Thoracic aorta (tissue), 2 donors: ENCODE measurements around the gene UGT1A3. TPM values are rescaled to one million over a fixed set of nuclear protein-coding genes. Genes with fewer than 3 reads are reported as not detected.
"Not testable (repeated sequence)": the region's sequence is repeated elsewhere in the genome, so short reads cannot be mapped to it uniquely, and the experiment has no call there.

Experiments
- ATAC-seq: fragments of 150-250 bp; one replicate; pipeline ENCODE4 v1.8.0; 2017; ENCODE audit warnings: low read depth; ENCODE audit not compliant: insufficient number of reproducible peaks, low FRiP score
- DNase-seq: peaks from one replicate; pipeline ENCODE4 v3.0.0-alpha.2; 2020; ENCODE audit warnings: low spot score
- H3K27ac ChIP-seq, 2 donors: fragments of 200-600 bp; sonication (generic); 1 replicate in 1 of 2; 2 replicates in 1 of 2; pipeline ENCODE4 v1.5.1; 2016; ENCODE audit warnings: mild to moderate bottlenecking in 2 of 2, moderate library complexity in 2 of 2
- H3K27me3 ChIP-seq: fragments of 200-600 bp; sonication (generic); replicated peaks from 2 replicates; pipeline ENCODE4 v1.6.0; 2016; ENCODE audit warnings: mild to moderate bottlenecking; ENCODE audit not compliant: insufficient read depth
- H3K36me3 ChIP-seq: fragments of 200-600 bp; sonication (generic); one replicate; pipeline ENCODE4 v1.5.1; 2016
- H3K4me1 ChIP-seq, 2 donors: fragments of 200-600 bp; sonication (generic); 1 replicate in 1 of 2; 2 replicates in 1 of 2; pipeline versions ENCODE4 v1.5.1 to v1.6.0; 2016; ENCODE audit warnings: low read depth in 2 of 2, mild to moderate bottlenecking in 1 of 2; ENCODE audit not compliant: control insufficient read depth in 1 of 2
- H3K4me3 ChIP-seq: fragments of 200-600 bp; sonication (generic); 2 replicates; pipeline ENCODE4 v1.5.1; 2016; ENCODE audit warnings: mild to moderate bottlenecking
- H3K9me3 ChIP-seq: fragments of 200-600 bp; sonication (generic); 2 replicates; pipeline ENCODE4 v1.5.1; 2016
- CTCF ChIP-seq: fragments of 200-600 bp; sonication (generic); IDR thresholded peaks from one replicate; pipeline ENCODE4 v1.5.1; 2019; ENCODE audit warnings: antibody characterized with exemption
- total RNA-seq, 2 donors: library from RNA; depleted of rRNA; stranded (reverse); fragments of >200 nt; gene quantifications; one replicate each; pipeline versions ENCODE4 v1.1.0 to v1.2.3, GENCODE V29; 2016

UGT1A3 gene
- total RNA-seq, 2 donors from 2014 or later = not detected

- Histone ChIP-seq H3K4me1 (no peaks in the 10 kb centered on the region), H3K4me3 (no peak overlapping the region), H3K9me3 (no peaks in the 10 kb centered on the region), H3K27ac (no peak overlapping the region), H3K36me3 (no peaks in the 10 kb centered on the region), H3K27me3 (no peaks in the 10 kb centered on the region)
- TF ChIP-seq CTCF = no peak
- DNase-seq (no peak), ATAC-seq (no peak)
Observed at GRCh38 chr2:233745073-233745755, 16.4 kb downstream of the UGT1A3 start.

- H3K27me3 ChIP-seq, H3K4me1 ChIP-seq, ATAC-seq, H3K36me3 ChIP-seq, DNase-seq, H3K27ac ChIP-seq, H3K4me3 ChIP-seq, H3K9me3 ChIP-seq: not testable (repeated sequence)
Observed at GRCh38 chr2:233745838-233746237, 17.0 kb downstream of the UGT1A3 start.

DNA sequence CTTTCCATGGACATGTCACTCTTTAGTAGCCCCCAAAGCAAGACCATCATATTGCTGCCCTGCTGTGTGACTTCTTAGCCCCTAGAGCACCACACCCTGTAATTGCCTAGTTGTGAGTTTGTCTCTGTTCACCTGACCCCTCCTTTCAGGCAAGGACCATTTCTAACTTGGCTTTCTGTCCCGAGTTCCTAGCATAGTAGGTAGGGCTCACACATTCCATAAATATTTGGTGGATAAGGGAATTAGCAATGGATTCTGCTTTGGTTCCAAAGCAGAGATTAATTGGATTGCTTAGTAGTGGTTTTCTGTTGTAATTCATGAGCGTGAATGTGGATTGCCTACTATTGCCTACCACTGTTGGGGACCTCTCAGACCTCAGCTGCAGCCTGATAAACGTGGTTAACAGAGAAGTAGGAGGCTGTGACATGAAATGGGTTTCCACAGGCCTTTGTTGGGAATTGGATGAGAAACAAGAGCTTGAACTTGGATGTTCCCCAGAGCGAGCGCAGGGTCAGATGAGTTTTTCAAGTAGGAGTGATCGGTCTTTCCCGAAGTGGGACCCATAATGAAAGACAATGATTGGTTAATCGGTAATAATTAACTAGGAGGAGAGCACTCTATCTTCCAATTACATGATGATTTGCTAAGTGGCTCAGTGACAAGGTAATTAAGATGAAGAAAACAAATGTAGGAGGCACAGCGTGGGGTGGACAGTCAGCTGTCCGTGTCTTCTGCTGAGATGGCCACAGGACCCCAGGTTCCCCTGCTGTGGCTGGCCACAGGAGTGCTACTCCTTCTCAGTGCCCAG lies 17.8 kb downstream of the UGT1A3 start:
- no peaks in the 10 kb centered on the region for H3K9me3 ChIP-seq
- H3K4me3 ChIP-seq = no peak overlapping the region
- TF ChIP-seq CTCF = no peak
- H3K27ac ChIP-seq = no peak overlapping the region
- ATAC-seq (no peak), DNase-seq (no peak)
- no peaks in the 10 kb centered on the region for H3K27me3 ChIP-seq
- H3K4me1 ChIP-seq = no peaks in the 10 kb centered on the region
- H3K36me3 ChIP-seq = no peaks in the 10 kb centered on the region

- no peak for TF ChIP-seq CTCF
- H3K9me3 ChIP-seq = no peaks in the 10 kb centered on the region
- no peak for DNase-seq
- no peaks in the 10 kb centered on the region for H3K4me1 ChIP-seq
- H3K27me3 ChIP-seq = no peaks in the 10 kb centered on the region
- no peak overlapping the region for H3K27ac ChIP-seq
- no peak for ATAC-seq
- no peaks in the 10 kb centered on the region for H3K36me3 ChIP-seq
- H3K4me3 ChIP-seq = no peak overlapping the region
Observed at GRCh38 chr2:233747283-233747544, 18.4 kb downstream of the UGT1A3 start.

DNA sequence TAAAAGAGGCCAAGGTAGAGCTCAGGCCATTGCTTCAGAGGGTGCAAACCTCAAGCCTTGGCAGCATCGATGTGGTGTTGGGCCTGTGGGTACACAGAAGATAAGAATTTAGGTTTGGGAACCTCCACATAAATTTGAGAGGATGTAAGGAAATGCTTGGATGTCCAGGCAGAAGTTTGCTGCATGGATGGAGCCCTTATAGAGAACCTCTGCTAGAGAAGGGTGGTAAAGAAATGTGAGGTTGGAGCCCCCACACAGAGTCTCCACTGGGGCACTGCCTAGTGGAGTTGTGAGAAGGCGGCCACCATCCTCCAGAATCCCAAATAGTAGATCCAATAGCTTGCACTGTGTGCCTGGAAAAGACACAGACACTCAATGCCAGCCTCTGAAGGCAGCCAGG lies 21.8 kb downstream of the UGT1A3 start:
- not testable (repeated sequence) for H3K4me1 ChIP-seq, H3K9me3 ChIP-seq, H3K36me3 ChIP-seq, DNase-seq, ATAC-seq, H3K27ac ChIP-seq, H3K4me3 ChIP-seq, H3K27me3 ChIP-seq

DNA sequence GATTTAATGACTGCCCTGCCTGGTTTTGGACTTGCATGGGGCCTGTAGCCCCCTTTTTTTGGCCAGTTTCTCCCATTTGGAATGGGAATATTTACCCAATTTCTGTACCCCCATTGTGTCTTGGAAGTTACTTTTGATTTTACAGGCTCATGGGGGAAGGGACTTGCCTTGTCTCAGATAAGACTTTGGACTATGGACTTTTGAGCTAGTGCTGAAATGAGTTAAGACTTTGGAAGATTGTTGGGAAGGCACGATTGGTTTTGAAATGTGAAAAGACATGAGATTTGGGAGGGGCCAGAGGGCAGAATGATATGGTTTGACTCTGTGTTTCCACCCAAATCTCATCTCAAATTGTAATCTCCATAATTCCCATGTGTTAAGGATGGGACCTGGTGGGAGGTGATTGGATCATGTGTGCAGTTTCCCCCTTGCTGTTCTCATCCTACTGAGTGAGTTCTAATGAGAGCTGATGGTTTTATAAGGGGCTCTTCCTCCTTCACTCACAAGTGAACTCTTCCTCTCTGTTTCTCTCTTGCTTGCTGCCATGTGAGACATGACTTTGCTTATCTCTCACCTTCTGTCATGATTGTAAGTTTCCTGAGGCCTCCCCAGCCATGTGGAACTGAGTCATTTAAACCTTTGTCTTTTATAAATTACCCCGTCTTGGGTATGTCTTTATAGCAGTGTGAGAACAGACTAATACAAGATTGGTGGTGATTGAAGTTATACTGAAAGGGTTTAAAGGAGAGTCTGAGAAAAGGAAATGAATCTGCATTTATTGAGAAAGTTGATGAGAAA lies 22.6 kb downstream of the UGT1A3 start:
- not testable (repeated sequence) for H3K36me3 ChIP-seq, H3K4me3 ChIP-seq, H3K27me3 ChIP-seq, H3K9me3 ChIP-seq, H3K27ac ChIP-seq, H3K4me1 ChIP-seq, DNase-seq, ATAC-seq
